Eye (tissue), 1 donor: Measurements from ENCODE around the gene HLA-DMB.
A peak's percentile ranks its signal among the peaks of the same experiment; 100 is the strongest.

ENCODE experiments used
- DNase-seq: peaks from one replicate; pipeline ENCODE4 v3.0.0-alpha.2; 2015

HLA-DMB gene

GRCh38 chr6:32940656-32941213 is at the start of gene HLA-DMB:
HLA-DMB (minus strand) TSS chr6:32941028; CDS start chr6:32940807, 221 bp downstream.
- peak; percentile 78 for DNase-seq

- DNase-seq: no peak
These were observed 48.5 kb upstream of the HLA-DMB start for GRCh38 chr6:32989368-32989767.

- DNase-seq: peak; percentile 94
These were observed 44.0 kb upstream of the HLA-DMB start for GRCh38 chr6:32984622-32985389.

GRCh38 chr6:32983964-32984621 is 43.3 kb upstream of the HLA-DMB start:
- peak; percentile 16 for DNase-seq

- DNase-seq: no peak
These were observed 42.6 kb upstream of the HLA-DMB start for GRCh38 chr6:32983493-32983848.

- DNase-seq: peak; percentile 38
These were observed 42.1 kb upstream of the HLA-DMB start for GRCh38 chr6:32982702-32983492.

GRCh38 chr6:32982084-32982701 is 41.4 kb upstream of the HLA-DMB start:
- peak; percentile 35 for DNase-seq

GRCh38 chr6:32980488-32981038 is 39.7 kb upstream of the HLA-DMB start:
- no peak for DNase-seq

GRCh38 chr6:32979720-32980487 is 39.1 kb upstream of the HLA-DMB start:
- no peak for DNase-seq

GRCh38 chr6:32977953-32978324 is 37.1 kb upstream of the HLA-DMB start:
- no peak for DNase-seq

GRCh38 chr6:32977272-32977952 is 36.6 kb upstream of the HLA-DMB start:
- DNase-seq: no peak

GRCh38 chr6:32976334-32977069 is 35.7 kb upstream of the HLA-DMB start:
- DNase-seq: no peak

- no peak for DNase-seq
These were observed 35.1 kb upstream of the HLA-DMB start for GRCh38 chr6:32975886-32976285.

- peak; percentile 7 for DNase-seq
These were observed 33.9 kb upstream of the HLA-DMB start for GRCh38 chr6:32974541-32975308.

- DNase-seq: peak; percentile 54
These were observed 33.1 kb upstream of the HLA-DMB start for GRCh38 chr6:32974016-32974333.

GRCh38 chr6:32973144-32974015 is 32.6 kb upstream of the HLA-DMB start:
- DNase-seq: peak; percentile 83

GRCh38 chr6:32972353-32973143 is 31.7 kb upstream of the HLA-DMB start:
- no peak for DNase-seq
